ENCODE results near the gene CYB5D1. TPM values are rescaled to one million over a fixed set of nuclear protein-coding genes. Genes with fewer than 3 reads are reported as not detected.

Gene CYB5D1
- total and polyA plus RNA-seq, 2 of the 8 experiments (the other 6 are each of a cell fraction or from before 2014, with no cell fraction given), result 11.0 to 18.0 TPM

DNA sequence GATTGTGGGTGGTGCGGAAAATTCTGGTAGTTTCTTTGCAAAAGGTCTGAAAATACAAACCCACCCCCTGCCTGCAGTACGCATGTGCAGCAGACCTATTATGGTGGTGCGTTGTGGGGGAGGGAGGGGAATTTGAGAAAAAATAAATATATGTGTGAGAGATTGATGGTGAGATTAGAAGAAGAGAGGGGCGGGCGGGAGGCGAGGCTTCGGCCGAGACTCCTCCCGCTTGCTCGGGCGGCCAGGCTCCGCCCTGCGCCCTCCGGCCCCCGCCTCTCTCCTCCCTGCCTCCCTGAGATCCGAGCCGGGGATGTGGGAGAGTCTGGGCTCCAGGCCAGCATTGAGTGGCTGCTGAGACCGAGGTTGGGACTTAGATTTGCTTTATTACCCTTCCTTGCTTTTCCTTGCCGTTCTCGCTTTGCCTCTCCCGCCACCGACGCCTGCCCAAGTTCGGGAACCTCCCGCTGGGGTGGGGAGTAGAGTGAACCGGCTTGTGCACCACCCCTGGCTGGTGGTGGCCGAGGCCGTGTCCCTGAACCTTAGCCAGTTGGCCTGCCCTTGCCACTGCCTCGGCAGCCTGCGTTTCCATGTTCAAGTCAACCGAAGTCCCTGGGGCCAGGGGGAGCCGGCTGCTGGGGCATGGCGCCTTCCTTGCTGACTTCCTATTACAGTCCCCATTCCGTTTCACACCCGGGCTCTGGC is 29.8 kb downstream of the CYB5D1 start:
- Histone ChIP-seq H3K27ac (ENCODE audit: low read depth, low read length) (no peak overlapping the region), H2BK20ac (ENCODE audit: low read length) (peak overlapping the region; percentile 48; the same call in 1 of the 2 replicates), H3K4me1 (replicated peaks in 1 of 4; ENCODE audit: control insufficient read depth in 3 of 4, insufficient read depth in 4 of 4, low read length in 3 of 4) (peaks cover 9 to 30% (median 17%) of the 10 kb centered on the region in 4 experiments), H3K27me3 (replicated peaks in 1 of 4; ENCODE audit: control insufficient read depth in 3 of 4, extremely low read depth in 1 of 4, insufficient read depth in 3 of 4, low read length in 3 of 4) (peaks cover 0 to 10% (median 3%) of the 10 kb centered on the region in 4 experiments; a peak in 3 of 7 replicates), H3K56ac (replicated peaks; ENCODE audit: insufficient read length, low read depth, low read length) (no peak overlapping the region), H3K79me1 (ENCODE audit: low read depth, low read length) (no peaks in the 10 kb centered on the region), H4K91ac (replicated peaks; ENCODE audit: insufficient read length, low read length) (peak overlapping the region; percentile 45), H2AFZ (ENCODE audit: low read length) (peak overlapping the region; percentile 87), H3K23ac (ENCODE audit: insufficient read length) (no peak overlapping the region), H3K4me2 (ENCODE audit: insufficient read depth in 1 of 2, low read depth in 2 of 2, low read length in 2 of 2) (peak overlapping the region; percentile 82 to 100), H3K14ac (ENCODE audit: insufficient read length) (no peak overlapping the region), H2BK12ac (ENCODE audit: low read depth, low read length) (peak overlapping the region; percentile 94; the same call in 1 of the 2 replicates), H3K4me3 (ENCODE audit: extremely low read depth in 1 of 4, insufficient read depth in 2 of 4, low read depth in 3 of 4, low read length in 4 of 4) (peak overlapping the region; percentile 52 to 83 (median 70)), H2BK120ac (replicated peaks; ENCODE audit: low read depth, low read length) (no peak overlapping the region), H3K4ac (replicated peaks; ENCODE audit: insufficient read length, low read depth, low read length) (no peak overlapping the region), H2AK5ac (ENCODE audit: low read depth, low read length) (no peak overlapping the region; the same call in 1 of the 2 replicates), H2BK15ac (ENCODE audit: low read length) (peak overlapping the region; percentile 19; the same call in 1 of the 2 replicates), H3K18ac (ENCODE audit: extremely low read depth, low read length) (peak overlapping the region; percentile 63), H3K9me3 (ENCODE audit: insufficient read depth in 2 of 2, low read depth in 1 of 2, low read length in 1 of 2) (no peaks in the 10 kb centered on the region), H3K36me3 (ENCODE audit: control insufficient read depth in 2 of 4, insufficient read depth in 4 of 4, low read length in 3 of 4) (peaks cover 0 to 4% (median 0%) of the 10 kb centered on the region in 4 experiments; a peak in 1 of 8 replicates), H4K5ac (ENCODE audit: insufficient read length, low read depth, low read length) (peak overlapping the region; percentile 51), H3K79me2 (ENCODE audit: control insufficient read depth in 1 of 2, insufficient read depth in 2 of 2, low read length in 2 of 2) (no peaks in the 10 kb centered on the region), H3K9ac (replicated peaks in 1 of 4; ENCODE audit: extremely low read depth in 1 of 4, low read depth in 3 of 4, low read length in 3 of 4) (peak overlapping the region in 3 of 4 experiments; percentile 35 to 42 (median 35); a peak in 5 of 7 replicates), H2BK5ac (ENCODE audit: low read depth, low read length) (peak overlapping the region; percentile 95; the same call in 1 of the 2 replicates), H4K20me1 (replicated peaks in 1 of 2; ENCODE audit: control insufficient read depth in 1 of 2, insufficient read depth in 2 of 2, low read length in 2 of 2) (no peaks in the 10 kb centered on the region), H4K8ac (ENCODE audit: extremely low read depth, insufficient read depth, low read length) (no peak overlapping the region; the same call in 1 of the 2 replicates), H3K23me2 (ENCODE audit: low read depth, low read length) (peaks cover 24% of the 10 kb centered on the region)
- DNase-seq (ENCODE audit: low read depth in 1 of 2, low spot score in 2 of 2) (peak in 1 of 2 experiments; percentile 77), FAIRE-seq (no peak)
- TF ChIP-seq GTF2F1 (IDR thresholded peaks at IDR 0.05; ENCODE audit: borderline replicate concordance, low read depth, low read length), result no peak
- no peak for TF ChIP-seq RFX5 (IDR thresholded peaks at IDR 0.05; ENCODE audit: borderline replicate concordance, low read depth, low read length)
- TF ChIP-seq TBP (IDR thresholded peaks at IDR 0.05; ENCODE audit: low read depth, low read length), result 0 out of 2 replicates have a peak, but pooled peaks have one; percentile 12
- peak in 1 of 2 experiments; percentile 57; a peak in 1 of 3 replicates for TF ChIP-seq POLR2A (IDR thresholded peaks at IDR 0.05; ENCODE audit: control extremely low read depth in 1 of 2, low read depth in 2 of 2, low read length in 2 of 2)
- TF ChIP-seq, protein P1, sequence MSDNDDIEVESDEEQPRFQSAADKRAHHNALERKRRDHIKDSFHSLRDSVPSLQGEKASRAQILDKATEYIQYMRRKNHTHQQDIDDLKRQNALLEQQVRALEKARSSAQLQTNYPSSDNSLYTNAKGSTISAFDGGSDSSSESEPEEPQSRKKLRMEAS (IDR thresholded peaks at IDR 0.05), result no peak
- peak; percentile 40 for TF ChIP-seq KDM4A (IDR thresholded peaks at IDR 0.05; ENCODE audit: low read depth, low read length, severe bottlenecking)
- TF ChIP-seq EP300 (IDR thresholded peaks at IDR 0.05; ENCODE audit: borderline replicate concordance in 1 of 2, low read depth in 2 of 2, low read length in 2 of 2), result no peak
- 0 out of 2 replicates have a peak, but pooled peaks have one; percentile 18 for TF ChIP-seq SP1 (IDR thresholded peaks at IDR 0.05; ENCODE audit: low read depth, low read length)
- CTCF ChIA-PET (ENCODE audit: partially characterized antibody), result interaction anchor here (1.2 kb wide), 1 partner anchor 23 kb away, joined by 3 read pairs; no protein-coding TSS in a partner anchor
- POLR2A ChIA-PET (ENCODE audit: partially characterized antibody), result no interaction called here
- WGBS, 2 experiments (ENCODE audit: extremely low coverage in 1 of 2, insufficient coverage in 1 of 2, insufficient read length in 1 of 2, insufficient replicate concordance in 2 of 2, low coverage in 1 of 2, low lambda C conversion rate in 2 of 2, missing lambda C conversion rate in 1 of 2), result 6 to 96% methylated on average over 3 to 29 of the region's 35 CpGs

All from H1 (cell line).